ENCODE data around the gene METTL21A. TPM values are rescaled to one million over a fixed set of nuclear protein-coding genes. Genes with fewer than 3 reads are reported as not detected.

METTL21A gene
- total RNA-seq, 6 donors from 2014 or later = 6.7 to 29.2 (median 13.5) TPM

DNA sequence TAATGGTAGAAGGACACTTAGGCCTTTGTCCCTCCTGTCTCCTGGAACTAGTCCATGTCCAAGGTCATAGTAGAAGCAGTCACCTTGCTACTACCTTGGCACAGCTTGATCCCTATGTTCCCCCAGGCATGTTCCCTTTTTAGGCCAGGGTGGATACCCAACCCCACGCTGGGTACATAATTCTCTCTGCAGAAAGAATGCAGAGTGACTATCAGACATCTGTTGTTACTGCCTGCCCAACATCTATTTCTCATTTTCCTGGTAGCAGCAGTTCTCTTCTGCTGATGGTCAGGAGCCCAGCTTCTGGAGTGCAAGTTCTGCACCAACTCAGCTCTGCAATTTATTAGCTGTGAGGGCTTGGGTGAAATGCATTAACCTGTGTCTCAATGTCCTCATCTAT is 4.4 kb upstream of the METTL21A start:
- 77 to 88% methylated on average over 1 of the region's 1 CpG for WGBS, 2 donors
- Histone ChIP-seq H3K9me3 (no peaks in the 10 kb centered on the region), H3K36me3 (no peaks in the 10 kb centered on the region), H3K27me3 (no peaks in the 10 kb centered on the region), H3K4me3 (no peak overlapping the region), H3K27ac (no peak overlapping the region), H3K4me1 (peaks cover 6 to 22% (median 10%) of the 10 kb centered on the region in 4 donors)
- DNase-seq = no peak
- TF ChIP-seq POLR2AphosphoS5 (IDR thresholded peaks at IDR 0.05) (no peak), EP300 (IDR thresholded peaks at IDR 0.05) (no peak)
- ATAC-seq (ENCODE audit: low FRiP score in 2 of 2) = no peak

DNA sequence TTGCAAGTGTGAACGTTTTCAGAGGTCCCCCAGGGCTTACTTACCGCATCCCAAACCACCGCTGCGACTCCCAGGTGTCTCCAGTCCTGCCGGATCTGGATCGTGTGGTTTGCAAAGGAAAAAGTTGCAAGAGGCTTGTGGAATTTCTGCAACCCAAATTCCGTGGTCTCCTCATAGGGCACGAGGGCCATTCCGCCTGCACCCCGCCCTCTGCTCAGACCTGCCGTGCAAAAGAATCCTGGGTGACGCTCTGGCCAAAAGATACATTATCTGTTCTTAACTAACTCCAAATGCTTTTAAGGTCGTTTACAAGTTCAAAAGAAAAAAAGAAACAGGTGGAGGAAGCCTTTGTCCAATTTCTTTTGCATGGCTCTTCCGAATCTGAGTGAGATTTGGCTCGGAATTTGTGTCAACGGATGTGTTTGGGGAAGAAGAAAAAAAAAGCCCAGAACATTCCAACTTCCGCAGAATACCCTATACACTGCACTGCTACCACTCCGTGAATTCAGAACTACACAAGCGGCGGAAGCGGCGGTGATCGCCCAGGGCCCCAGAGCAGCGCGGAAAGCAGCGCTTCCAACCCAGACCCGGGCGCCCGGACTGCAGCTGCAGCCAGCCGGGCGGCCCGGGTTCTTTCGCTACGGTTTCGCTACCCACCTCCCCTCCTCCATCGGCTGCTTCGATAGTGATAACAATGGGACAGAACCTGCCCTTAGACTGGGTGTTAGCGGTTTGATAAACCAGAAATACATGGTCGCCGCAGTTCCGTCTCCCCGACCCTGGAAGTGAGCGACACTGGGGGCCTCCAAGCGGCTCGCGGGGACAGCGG is 795 bp downstream of the METTL21A start:
- Histone ChIP-seq H3K9me3 (no peaks in the 10 kb centered on the region), H3K4me3 (peak overlapping the region; percentile 77 to 88 (median 82)), H3K27ac (peak overlapping the region; percentile 95 to 98 (median 96)), H3K36me3 (peaks cover 0 to 13% (median 0%) of the 10 kb centered on the region in 4 donors), H3K4me1 (peaks cover 15 to 41% (median 18%) of the 10 kb centered on the region in 4 donors), H3K27me3 (no peaks in the 10 kb centered on the region)
- WGBS, 2 donors = 0 to 1% methylated on average over 26 to 47 of the region's 47 CpGs
- peak; percentile 77 for ATAC-seq (ENCODE audit: low FRiP score in 2 of 2)
- DNase-seq = peak; percentile 80 to 92
- no peak for TF ChIP-seq EP300 (IDR thresholded peaks at IDR 0.05)
- TF ChIP-seq, protein P1, sequence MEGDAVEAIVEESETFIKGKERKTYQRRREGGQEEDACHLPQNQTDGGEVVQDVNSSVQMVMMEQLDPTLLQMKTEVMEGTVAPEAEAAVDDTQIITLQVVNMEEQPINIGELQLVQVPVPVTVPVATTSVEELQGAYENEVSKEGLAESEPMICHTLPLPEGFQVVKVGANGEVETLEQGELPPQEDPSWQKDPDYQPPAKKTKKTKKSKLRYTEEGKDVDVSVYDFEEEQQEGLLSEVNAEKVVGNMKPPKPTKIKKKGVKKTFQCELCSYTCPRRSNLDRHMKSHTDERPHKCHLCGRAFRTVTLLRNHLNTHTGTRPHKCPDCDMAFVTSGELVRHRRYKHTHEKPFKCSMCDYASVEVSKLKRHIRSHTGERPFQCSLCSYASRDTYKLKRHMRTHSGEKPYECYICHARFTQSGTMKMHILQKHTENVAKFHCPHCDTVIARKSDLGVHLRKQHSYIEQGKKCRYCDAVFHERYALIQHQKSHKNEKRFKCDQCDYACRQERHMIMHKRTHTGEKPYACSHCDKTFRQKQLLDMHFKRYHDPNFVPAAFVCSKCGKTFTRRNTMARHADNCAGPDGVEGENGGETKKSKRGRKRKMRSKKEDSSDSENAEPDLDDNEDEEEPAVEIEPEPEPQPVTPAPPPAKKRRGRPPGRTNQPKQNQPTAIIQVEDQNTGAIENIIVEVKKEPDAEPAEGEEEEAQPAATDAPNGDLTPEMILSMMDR (IDR thresholded peaks at IDR 0.05) = no peak
- TF ChIP-seq POLR2AphosphoS5 (IDR thresholded peaks at IDR 0.05) = peak; percentile 43 to 79
- TF ChIP-seq POLR2A (IDR thresholded peaks at IDR 0.05) = peak in 2 of 4 donors; percentile 34 to 40

DNA sequence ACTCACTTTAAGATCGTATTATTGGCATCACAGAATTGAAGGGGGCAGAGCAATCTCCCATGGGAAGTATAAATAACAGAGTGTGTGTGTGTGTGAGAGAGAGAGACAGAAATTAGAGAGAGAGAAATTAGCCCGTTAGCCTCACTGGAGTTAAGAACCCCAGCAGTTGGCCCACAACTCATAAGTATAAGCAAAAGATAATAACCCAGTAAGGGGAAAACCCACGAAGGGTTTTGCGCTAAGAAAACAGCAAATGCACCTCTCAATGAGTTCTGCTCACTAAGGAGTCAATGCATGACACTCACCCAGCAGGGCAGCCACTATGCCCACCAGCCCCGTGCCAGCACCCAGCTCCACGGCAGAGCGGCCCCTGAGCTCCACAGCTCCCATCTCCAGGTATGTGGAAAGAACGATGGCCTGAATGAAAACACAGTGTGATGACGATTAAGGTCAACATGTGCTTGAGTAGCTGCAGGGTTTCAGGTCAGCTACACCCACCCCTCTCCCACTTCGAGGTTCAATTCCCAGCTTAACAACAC is 3.6 kb downstream of the METTL21A start:
- peaks cover 0 to 21% (median 0%) of the 10 kb centered on the region in 4 donors for H3K36me3 ChIP-seq
- H3K9me3 ChIP-seq = no peaks in the 10 kb centered on the region
- DNase-seq (peak in 1 of 2 donors; percentile 55), ATAC-seq (ENCODE audit: low FRiP score in 2 of 2) (no peak)
- TF ChIP-seq, protein P1 (IDR thresholded peaks at IDR 0.05) = no peak
- H3K4me3 ChIP-seq = no peak overlapping the region
- peaks cover 10 to 36% (median 14%) of the 10 kb centered on the region in 4 donors for H3K4me1 ChIP-seq
- 79 to 86% methylated on average over 10 of the region's 10 CpGs for WGBS, 2 donors
- no peak overlapping the region for H3K27ac ChIP-seq
- H3K27me3 ChIP-seq = no peaks in the 10 kb centered on the region

DNA sequence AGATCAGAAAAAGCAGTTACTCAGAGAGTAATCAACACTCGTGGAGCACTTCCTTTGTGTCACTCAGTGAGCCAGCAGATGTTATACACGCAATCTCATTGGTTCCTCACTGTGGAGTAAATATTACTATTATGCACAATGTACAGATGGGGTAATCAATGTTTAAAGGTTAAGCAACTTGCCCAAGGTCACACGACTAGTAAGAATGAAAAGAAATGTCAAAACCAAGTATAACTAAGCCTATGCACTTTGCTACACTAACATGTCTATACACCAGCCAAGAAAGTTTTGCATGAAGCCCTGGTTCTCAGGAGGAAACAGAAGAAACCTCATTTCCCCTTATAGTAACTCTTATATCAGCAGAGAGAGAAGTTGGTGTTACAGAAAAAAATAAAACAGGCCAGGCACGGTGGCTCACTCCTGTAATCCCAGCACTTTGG is 5.4 kb downstream of the METTL21A start:
- Histone ChIP-seq H3K9me3 (no peaks in the 10 kb centered on the region), H3K27ac (peak overlapping the region; percentile 7 to 70 (median 24)), H3K4me1 (peaks cover 7 to 28% (median 13%) of the 10 kb centered on the region in 4 donors), H3K27me3 (no peaks in the 10 kb centered on the region), H3K36me3 (peaks cover 0 to 29% (median 0%) of the 10 kb centered on the region in 4 donors), H3K4me3 (no peak overlapping the region)
- no peak for DNase-seq
- peak; percentile 48 to 50 for ATAC-seq (ENCODE audit: low FRiP score in 2 of 2)
- TF ChIP-seq EP300 (IDR thresholded peaks at IDR 0.05) = peak in 1 of 4 donors; percentile 4
- TF ChIP-seq POLR2A (IDR thresholded peaks at IDR 0.05) = no peak
- TF ChIP-seq, protein P1 (IDR thresholded peaks at IDR 0.05) = no peak
- TF ChIP-seq POLR2AphosphoS5 (IDR thresholded peaks at IDR 0.05) = no peak
- WGBS, 2 donors = 33 to 53% methylated on average over 4 of the region's 4 CpGs

DNA sequence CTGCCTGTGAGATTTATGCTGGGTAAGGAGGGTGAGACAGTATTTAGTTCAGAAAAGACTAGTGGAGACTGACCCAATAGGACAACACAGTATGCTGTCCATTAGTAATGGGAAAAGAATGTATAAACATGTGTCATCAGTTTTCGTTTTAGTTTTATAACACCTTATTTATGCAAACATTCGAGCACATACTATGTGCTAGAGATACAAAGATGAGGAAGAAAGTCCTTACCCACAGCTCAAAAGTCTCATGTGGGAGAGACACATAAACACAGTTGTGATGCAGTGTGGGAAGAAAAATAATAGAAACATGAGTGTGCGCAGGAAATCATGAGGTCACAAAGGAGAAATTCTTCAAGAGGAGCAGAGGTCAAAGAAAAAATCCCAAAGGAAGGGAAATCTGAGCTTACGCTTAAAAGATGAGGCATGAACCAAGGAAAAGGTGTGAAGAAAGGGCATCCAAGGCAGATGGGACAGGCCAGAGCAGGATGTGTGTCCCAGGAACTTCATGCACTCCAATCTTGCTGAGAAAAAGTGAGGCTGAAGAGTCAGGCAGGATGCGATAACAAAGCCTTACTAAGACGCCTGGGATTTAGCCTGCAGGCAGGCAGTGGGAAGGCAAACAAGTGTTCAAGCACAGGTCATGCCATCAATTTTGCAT is 8.1 kb downstream of the METTL21A start:
- Histone ChIP-seq H3K27me3 (no peaks in the 10 kb centered on the region), H3K27ac (peak overlapping the region in 2 of 4 donors; percentile 1 to 50), H3K4me1 (peaks cover 0 to 14% (median 1%) of the 10 kb centered on the region in 4 donors), H3K36me3 (peaks cover 0 to 33% (median 0%) of the 10 kb centered on the region in 4 donors), H3K4me3 (no peak overlapping the region), H3K9me3 (no peaks in the 10 kb centered on the region)
- no peak for DNase-seq
- 68 to 80% methylated on average over 6 of the region's 6 CpGs for WGBS, 2 donors
- ATAC-seq (ENCODE audit: low FRiP score in 2 of 2) = peak; percentile 58 to 66
- TF ChIP-seq POLR2A (IDR thresholded peaks at IDR 0.05) = no peak
- no peak for TF ChIP-seq POLR2AphosphoS5 (IDR thresholded peaks at IDR 0.05)
- TF ChIP-seq, protein P1 (IDR thresholded peaks at IDR 0.05) = no peak
- TF ChIP-seq EP300 (IDR thresholded peaks at IDR 0.05) = no peak

All from upper lobe of left lung (tissue), 6 donors.